Measurements from ENCODE around the gene SPAAR.

The SPAAR gene

DNA sequence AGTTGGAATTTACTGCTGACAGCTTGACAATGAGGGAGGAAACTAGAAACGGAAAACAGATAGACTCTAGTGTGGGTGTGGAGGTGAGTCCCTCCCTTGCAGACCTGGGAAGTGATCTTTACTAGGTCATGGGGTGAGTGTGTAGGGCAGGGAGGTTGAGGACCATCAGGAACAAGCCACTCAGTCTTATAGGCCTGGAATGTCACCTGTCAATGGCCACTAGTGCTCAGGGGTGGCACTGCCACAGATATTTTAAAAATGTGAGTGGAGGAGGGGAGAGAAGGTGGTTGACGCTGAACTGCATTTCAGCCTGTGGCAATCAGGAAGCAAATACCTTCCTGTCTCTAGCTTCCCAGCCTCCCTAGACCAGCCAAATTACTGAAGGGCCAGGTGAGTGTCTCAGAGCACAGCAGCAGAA lies 39.6 kb downstream of the SPAAR start:
- DNase-seq (ENCODE audit: low read depth): no peak

DNA sequence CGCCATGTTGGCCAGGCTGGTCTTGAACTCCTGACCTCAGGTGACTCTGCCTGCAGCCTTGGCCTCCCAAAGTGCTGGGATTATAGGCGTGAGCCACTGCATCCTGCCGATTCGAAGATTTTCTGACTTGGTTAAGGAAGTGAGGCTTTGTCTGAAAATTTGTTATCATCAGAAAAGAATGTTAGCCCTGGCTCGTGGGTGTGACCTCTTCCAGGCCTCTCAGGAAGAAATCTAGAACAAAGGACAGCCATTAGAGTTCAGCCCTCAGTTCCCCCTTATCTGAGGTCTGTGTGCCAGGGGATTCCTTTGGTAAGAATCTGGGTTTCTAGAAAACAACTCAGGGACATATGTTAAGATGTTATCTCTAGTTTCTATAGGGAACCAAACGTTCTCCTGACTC lies 42.4 kb downstream of the SPAAR start:
- no peak for DNase-seq (ENCODE audit: low read depth)

DNA sequence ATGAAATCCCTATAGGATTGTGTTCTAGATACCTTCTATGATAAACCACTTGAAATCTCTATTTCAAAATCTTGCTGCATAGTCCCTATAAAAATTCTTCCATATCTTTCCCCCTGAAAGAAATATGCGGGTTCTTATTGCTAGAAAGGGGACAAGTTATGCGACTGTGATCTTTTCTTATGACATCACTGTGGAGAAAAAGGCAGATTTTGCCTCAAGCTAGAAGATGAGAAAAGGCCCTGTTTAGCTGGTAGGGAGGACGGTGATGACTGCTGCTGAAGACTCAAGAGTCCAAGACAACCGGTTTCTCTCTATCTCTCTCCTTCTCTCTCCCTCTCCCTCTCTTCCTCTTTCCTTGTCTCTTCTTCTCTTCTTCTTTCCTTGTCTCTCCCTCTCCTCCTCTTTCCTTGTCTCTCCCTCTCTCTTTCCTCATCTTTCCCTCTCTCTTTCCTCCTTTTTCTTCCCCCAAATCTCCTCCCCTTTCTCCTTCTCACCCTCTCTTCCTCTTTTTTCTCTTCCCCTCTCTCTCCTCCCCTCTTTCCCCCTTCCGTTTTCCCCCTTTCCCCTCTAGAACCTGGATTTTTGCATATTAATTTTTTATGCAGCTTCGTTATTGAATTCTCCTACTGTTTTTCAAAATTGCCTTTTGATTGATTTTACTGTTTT lies 43.4 kb downstream of the SPAAR start:
- no peak for DNase-seq (ENCODE audit: low read depth)

DNA sequence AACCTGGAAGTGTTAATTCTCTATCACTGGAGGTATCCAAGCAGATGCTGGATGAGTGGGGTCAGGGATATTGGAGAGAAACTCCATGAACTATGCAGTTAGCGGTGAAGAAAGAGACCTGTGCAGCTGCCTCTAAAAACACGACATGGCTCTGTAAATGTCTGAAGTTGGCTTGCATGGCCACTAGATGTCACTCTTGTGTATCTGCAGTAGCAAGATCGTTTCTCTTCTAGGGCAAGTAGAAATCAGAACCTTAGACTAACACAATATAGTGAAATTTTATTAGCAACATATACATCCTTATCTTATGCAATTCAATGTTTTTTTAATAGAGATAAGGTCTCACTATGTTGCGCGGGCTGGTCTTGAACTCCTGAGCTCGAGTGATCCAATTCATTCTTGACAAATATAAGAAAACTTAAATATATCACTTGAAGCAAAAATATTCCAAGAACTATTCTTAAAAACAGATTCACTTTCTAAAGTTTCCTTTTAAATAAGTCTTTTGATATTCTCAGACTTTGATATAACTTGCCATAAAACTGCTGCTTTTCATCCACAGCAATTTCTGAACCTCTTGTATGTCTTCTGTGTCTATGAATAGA lies 45.8 kb downstream of the SPAAR start:
- DNase-seq (ENCODE audit: low read depth): peak; percentile 15

DNA sequence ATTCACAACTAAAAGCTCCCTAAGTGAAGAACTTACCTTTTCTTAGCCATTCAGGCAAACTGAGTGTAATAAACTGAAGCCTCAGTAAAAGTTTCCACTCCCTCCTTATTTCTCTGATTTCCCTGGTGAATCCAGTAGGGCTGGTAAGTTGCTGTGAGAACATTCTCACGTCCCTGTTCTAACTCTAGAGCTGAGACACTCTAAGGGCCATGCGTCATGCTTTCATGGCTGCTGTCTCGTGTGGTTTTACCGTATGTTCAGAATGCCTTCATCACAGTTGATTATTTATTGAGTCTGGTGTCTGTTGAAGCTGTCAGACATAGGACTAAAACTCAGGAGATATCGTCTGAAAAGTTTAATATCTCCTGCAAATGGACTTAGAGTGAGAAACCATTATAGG lies 47.4 kb downstream of the SPAAR start:
- DNase-seq (ENCODE audit: low read depth): no peak

DNA sequence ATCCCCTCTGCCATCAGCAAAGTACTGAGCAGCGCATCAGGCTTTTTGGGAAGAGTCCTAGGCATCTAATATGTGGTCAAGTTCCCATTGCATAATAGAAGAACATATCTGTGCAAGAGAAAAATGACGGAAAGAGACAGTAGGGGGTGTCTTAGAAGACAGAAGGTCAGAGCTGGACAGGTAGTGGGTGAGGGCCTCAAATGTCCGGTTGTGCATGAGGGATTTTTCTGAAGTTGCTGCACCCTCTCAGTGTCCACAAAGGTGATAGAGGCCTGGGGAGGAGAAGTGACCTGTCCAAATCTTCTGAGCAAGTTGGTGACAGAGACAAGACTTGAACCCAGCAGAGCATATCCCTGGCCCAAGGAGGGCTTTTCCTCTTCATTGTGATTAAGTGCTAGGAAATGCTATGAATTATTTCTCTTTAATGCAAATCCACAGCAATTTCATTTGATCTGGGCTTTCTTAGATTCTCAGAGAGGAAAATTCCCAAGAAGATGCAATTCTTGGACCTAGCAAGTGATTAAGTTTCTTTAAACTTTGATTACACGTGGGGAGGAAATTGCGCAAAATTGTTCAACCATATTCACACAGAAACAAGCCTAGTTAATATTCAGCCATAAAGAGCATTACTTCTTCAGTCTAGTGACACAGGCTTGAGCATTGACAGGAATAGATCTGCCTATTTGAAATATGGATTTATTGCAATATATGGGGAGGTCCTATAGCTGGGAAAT lies 49.0 kb downstream of the SPAAR start, which contains the start of gene OR2S2:
TSS of gene OR2S2 (minus strand) at position 51 of the 734 bp plus-strand sequence. CDS start 56 bp downstream, outside the sequence.
- DNase-seq (ENCODE audit: low read depth): no peak

DNA sequence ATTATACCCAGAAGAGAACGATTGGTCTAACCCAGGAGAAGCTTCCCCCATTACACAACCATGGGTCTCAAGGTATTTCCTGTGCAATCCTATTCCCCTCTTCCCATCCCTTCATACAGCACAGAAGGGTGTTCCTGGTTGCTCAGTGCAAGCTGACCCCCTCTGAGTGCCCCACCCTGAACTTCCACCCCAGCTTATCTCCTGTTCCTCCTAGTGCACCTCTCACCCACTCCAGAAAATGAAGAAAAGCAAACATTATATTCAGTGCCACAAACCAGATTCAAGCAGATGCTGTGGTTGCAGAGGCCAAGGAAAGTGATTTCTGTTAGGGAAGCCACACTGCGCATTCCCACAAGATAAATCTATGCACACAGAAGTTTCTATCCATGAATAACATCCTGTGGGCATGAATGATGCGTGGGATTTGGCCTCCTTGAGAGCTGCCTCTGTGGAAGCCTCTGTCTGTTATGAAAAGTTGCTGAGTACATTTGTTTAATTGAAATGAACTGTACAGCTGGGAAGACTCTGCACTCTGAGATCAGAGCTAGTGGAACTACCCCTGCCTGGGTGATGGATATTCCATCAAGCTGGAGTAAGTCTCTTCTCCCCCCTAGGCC lies 50.9 kb downstream of the SPAAR start:
- DNase-seq (ENCODE audit: low read depth): no peak

Measured in activated T-helper 1 cell treated with Interleukin-2 at 50 U/mL for 16 hours (primary cell).